Endothelial cell of hepatic sinusoid (primary cell): ENCODE measurements around the gene GGA2.
"Not testable (repeated sequence)": the region's sequence is repeated elsewhere in the genome, so short reads cannot be mapped to it uniquely, and the experiment has no call there.

Experiments used
- in situ Hi-C: cut with HindIII; loops from 2 replicates; pipeline ENCODE4 v1.10.0; 2017; ENCODE audit warnings: low sequenced_read_pairs

Gene GGA2, protein sequence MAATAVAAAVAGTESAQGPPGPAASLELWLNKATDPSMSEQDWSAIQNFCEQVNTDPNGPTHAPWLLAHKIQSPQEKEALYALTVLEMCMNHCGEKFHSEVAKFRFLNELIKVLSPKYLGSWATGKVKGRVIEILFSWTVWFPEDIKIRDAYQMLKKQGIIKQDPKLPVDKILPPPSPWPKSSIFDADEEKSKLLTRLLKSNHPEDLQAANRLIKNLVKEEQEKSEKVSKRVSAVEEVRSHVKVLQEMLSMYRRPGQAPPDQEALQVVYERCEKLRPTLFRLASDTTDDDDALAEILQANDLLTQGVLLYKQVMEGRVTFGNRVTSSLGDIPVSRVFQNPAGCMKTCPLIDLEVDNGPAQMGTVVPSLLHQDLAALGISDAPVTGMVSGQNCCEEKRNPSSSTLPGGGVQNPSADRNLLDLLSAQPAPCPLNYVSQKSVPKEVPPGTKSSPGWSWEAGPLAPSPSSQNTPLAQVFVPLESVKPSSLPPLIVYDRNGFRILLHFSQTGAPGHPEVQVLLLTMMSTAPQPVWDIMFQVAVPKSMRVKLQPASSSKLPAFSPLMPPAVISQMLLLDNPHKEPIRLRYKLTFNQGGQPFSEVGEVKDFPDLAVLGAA

DNA sequence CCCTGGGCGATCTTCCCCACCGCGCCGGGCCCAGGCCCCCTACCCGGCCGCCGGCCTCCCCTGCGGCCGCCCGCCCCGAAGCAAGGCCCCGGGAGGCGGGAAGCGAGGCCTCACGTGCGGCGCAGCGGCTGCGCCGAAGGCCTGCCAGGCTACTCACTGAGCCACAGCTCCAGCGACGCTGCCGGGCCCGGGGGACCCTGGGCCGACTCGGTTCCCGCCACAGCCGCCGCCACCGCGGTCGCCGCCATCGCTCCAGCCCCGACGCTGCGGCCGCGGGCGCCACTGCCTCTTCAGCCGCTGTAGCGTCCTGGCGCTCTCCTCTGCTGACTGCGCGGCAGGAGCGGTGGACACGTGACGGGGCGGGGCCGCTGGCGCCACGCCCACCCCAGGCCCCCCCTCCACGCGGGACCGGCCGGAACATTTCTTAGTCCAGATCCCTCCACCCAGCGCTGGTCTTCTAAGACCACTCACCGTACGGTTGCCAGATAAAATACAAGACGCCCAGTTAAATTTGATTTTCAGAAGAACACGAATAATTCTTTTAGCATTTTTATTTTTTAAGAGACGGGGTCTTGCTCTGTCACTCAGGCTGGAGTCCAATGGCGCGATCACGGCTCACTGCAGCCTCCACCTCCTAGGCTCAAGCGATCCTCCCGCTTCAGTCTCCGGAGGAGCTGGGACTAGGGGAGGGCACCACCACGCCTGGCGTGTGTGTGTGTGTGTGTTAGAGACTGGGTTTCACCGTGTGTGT, at the start of gene GGA2:
Gene GGA2 (minus strand): TSS at position 331 of the 751 bp plus-strand sequence. CDS start 83 bp downstream, at position 248.
- in situ Hi-C loops, result no loop called here

DNA sequence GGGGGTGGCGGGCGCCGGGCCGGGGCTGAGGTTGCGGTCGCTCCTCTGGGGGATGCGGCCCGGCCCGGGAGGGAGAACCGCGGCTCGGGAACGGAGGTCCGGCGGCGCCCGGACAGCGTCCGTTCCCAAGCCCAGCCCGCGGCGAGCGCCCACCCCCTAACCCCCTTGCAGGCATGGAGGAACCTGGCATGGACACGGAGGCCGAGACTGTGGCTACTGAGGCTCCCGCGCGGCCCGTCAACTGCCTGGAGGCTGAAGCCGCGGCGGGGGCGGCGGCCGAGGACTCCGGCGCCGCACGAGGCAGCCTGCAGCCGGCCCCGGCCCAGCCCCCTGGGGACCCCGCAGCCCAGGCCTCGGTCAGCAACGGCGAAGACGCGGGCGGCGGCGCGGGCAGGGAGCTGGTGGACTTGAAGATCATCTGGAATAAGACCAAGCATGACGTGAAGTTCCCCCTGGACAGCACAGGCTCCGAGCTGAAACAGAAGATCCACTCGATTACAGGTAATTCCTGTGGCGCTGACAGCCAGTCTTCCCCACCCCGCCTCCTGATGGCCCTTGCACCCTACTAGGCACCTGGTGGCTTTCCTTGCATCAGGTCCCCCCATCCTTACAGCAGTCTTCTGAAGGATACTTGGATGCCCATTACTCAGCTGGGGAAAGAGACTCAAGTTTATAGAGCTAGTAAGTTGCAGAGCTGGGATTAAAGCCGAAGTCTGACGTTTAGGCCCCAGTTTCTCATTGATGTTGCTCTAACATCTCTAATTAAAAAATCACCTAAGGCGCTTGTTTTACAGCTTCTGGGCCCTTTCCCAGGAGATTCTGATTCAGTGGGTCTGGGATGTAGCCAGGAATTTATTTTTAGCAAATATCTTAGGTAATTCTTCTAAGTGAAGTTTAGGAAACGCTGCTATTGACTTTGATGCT, 47.7 kb upstream of the GGA2 start:
- in situ Hi-C loops, result no loop called here

DNA sequence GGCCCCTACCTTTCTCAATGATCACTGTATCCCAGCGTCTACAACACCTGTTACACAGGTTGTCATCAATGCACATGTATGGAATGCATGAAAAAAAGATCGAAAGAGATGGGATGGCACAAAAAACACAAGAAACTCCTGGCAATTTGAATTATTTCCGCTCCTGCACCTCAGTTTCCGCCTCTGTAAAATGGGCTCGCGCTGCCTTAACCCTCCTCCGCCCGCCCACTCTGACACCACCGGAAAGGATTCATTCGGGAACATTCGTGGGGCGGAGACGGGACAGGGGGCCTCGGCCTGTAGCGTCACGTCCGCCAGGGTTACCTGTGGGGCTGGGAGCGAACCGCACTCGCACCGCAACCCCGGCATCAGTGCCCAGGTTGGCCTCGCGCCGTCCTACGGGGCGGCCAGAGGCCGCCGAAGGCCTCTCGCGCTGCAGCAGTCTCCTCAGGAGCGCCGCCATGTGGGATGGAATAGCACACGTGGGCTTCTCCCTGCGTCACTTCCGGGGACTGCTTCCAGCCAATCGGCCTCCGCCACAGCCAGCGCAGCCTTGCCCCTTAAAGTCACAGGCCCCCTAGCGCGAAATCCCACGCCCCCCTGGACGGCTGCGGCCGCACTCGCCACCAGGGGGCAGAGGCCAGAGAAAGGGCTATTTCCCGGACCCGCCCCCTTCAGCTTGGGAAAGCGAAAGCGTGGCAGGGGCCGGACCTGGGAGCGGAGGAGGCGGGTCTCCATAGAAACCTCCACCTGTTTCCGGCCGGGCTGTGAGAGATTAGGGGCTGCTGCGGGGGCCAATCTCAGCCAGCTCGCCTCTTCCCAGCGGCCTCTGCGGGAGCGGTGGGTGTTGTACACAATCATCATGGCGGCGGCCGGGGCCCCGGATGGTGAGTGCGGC, 46.8 kb upstream of the GGA2 start, which contains the start of the genes EARS2 and UBFD1:
Gene EARS2 (minus strand): TSS at position 470 of the 898 bp plus-strand sequence. CDS start 7 bp downstream, at position 463.
Gene UBFD1 (plus strand): TSS at position 847 of the 898 bp plus-strand sequence. CDS start 16 bp downstream, at position 863.
- in situ Hi-C loops, result no loop called here

DNA sequence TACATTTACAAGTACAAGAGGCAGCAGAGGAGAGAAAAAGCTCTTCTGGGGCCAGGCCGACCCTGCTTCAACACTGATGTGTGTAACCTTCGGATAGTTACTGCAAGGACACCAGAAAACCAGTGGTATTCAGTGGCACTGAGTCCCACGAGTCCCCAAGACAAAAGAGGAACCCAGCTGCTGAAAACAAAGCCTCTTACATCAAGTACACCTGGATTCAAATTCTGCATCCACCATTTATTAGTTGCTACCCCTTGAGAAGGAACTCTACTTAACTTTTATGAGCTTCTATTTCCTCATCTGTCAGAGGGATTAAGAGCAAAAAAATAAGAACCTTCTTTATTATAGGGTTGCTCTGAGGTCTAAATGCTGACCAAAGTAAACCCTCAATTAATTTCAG, 44.2 kb upstream of the GGA2 start:
- in situ Hi-C loops, result no loop called here

DNA sequence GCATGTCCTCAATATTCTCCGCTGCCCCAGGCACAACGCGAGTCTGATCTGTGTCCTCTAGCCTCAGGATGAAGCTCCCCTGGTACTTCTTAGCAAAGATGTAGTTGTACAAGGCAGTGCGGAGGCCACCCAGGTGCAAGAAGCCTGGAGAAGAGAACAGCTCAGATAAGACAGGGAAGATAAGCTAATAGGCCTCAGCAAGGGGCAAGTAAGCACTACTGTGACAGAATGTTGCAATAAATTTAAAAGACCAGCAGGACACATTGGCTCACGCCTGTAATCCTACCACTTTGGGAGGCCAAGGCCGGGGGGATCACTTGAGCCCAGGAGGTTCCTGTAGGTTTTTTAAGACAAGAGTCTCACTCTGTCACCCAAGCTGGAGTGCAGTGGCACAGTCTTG, 41.9 kb upstream of the GGA2 start:
- in situ Hi-C loops, result no loop called here

DNA sequence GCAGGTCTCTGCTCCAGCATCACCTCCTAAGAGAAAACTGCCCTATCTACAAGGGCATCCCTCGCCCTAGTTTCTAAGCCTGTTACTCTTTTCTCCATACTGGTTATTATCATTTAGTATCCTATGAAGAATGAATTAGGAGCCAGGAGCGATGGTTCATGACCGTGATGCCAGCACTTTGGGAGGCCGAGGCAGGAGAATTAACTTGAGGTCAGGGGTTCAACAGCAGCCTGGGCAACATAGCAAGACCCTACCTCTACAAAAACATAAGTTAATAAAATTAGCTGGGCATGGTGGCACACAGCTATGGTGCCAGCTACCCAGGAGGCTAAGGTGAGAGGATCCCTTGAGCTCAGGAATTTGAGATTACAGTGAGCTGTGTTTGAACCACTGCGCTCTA, 39.6 kb upstream of the GGA2 start:
- in situ Hi-C loops, result no loop called here

DNA sequence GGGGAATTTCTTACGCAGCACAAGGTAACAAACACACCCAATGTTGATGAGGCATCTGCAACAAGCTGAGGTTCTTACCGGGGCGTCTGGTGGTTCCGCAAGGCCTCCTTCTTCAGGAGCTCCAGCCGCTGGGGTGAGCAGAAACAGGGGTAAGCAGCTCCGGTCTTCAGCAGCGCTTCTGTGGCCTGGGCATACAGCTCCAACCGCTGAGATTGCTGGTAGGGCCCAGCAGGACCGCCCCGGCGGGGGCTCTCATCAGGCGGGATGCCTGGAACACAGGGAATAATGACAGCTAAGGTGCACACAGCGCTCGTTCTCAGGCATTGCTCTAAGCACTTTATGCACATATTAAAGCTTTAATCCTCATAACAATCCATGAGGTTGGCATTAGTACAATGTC, 34.1 kb upstream of the GGA2 start:
- in situ Hi-C loops, result no loop called here

DNA sequence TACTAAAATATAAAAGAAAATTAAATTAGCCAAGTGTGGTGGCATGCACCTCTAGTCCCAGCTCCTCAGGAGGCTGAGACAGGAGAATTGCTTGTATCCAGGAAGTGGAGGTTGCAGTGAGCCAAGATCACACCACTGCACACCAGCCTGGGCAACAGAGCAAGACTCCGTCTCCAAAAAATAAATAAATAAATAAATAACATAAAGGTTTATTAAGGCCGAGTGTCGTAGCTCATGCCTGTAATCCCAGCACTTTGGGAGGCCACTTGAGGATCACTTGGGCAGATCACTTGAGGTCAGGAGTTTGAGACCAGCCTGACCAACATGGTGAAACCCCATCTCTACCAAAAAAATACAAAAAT, 30.5 kb upstream of the GGA2 start:
- in situ Hi-C loops, result not testable (repeated sequence)

DNA sequence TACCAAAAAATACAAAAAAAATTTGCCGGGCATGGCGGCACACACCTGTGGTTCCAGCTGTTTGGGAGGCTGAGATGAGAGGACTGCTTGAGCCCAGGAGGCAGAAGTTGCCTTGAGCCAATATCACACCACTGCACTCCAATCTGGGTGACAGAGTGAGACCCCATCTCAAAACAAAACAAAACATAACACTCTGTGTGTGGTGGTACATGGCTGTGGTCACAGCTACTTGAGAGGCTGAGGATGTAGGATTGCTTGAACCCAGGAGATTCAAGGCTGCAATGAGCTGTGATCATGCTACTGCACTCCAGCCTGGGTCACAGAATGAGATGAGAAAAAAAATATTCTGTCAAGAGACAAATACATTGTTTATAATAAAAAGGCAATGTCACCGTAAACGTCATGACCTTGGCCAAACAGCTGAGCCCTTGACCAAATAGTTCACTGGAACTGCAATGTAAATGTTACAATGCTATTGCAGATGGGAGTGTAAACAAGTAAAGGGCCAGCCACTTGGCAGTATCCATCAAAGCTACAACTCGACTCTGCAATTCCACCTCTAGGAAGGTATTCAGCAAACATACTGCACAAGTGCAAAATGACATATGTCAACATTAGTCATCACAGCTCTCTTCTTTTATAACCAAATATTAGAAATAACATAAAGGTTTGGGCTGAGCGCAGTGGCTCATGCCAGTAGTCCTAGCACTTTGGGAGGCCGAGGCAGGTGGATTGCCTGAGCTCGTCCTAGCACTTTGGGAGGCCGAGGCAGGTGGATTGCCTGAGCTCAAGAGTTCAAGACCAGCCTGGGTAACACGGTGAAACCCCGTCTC, 29.9 kb upstream of the GGA2 start:
- in situ Hi-C loops, result no loop called here

DNA sequence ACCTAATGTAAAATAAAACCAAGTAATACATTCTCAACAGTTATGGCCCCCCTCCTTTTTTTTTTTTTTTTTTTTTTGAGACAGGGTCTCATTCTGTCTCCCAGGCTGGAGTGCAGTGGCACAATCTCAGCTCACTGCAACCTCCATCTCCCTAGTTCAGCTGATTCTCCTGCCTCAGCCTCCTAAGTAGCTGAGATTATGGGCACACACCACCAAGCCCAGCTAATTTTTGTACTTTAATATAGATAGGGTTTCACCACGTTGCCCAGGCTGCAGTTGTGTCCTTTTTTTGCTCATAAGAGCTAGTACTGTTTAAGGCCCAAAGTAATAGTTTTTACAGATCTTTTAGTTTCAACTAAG, 28.6 kb upstream of the GGA2 start:
- in situ Hi-C loops, result no loop called here

DNA sequence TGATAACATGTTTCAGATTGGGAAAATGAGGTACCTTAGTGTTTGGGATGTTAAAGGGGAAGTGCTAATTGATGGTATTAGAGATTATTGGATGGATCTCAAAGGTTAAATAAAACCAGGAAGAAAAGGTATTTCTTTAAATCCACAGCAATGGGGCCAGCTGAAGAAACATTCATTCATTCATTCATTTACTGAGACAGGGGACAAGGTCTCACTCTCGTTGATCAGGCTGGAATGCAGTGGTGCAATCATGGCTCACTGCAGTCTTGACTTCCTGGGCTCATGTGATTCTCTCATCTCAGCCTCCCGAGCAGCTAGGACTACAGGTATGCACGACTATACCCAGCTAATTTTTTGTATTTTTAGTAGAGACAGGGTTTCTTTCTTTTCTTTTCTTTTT, 27.1 kb upstream of the GGA2 start:
- in situ Hi-C loops, result no loop called here

DNA sequence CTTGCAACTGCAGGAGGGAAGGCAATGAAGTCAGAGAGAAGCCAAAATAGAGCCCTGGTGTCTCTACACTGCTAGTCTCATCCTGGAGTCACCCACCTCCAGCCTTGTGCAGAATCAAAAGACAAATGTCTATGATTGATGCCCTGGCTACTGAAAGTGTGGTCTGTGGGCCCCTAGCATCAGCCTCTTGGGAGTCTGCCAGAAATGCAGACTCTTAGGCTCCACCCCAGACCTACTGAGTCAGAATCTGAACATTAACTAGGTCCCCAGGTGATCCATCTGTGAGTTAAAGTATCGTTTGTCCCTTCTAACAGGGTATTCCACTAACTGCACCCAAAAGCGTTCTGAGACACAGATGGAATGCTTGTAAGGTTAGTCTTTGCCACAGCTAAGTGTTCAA, 25.6 kb upstream of the GGA2 start:
- in situ Hi-C loops, result no loop called here

DNA sequence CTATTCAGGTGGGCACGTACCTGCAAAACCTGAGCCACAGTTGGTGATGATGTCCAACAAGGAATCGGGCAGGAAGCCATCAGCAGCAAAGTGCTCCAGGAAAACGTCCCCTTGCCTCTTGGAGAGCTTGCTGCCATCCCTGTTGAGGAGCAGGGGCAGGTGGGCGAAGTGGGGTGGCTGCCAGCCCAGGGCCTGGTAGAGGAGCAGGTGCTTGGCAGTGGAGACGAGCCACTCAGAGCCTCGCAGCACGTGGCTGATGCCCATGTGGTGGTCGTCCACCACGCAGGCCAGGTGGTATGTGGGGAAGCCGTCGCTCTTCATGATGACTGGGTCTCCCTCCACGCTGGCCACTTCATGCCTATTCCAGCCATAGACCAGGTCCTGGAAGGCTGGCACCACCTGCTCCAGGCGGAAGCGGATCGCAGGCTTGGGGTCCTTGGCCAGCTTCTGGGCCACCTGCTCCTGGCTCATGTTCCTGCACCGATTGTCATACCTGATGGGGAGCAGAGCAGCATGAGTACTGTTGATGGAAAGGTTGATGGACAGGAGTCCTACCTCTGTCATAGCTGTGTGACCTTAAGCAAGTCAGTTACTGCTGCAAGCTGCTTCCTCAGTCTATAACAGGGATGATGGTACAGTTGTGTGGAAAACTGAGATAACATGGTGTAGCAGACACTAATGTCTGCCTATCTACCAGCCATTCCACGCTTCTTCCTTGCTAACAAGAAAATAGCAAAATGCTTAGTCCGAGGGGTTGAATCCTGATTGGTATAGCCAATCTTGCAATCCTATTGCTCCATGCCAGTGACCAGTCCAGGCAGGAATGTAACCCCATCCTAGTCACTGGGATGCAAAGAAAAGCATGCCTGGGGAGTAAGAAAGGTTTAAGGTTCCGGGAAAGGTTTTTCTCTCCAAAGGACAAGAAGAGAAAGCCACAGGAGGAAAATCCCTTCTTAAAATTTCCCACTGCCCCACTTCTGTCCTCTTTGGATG, 24.9 kb upstream of the GGA2 start:
- in situ Hi-C loops, result no loop called here

DNA sequence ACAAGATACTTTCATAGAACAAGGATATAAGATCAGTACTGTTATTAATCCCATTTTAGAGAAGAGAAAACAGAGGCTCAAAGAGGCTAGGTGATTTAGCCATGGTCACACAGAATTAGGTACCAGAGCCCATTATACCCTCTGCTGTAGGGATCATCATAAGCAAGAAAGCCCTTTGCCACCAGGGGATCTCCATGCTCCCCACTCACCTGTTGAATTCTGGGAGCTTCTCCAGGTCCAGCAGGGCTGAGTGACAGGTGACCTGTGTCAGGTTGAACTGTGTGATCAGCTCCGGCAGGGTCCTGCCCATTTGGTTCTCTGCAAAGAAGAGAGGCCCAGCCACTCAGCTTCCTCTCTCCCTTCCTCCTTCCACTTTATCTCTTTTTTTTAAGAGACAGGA, 22.2 kb upstream of the GGA2 start:
- in situ Hi-C loops, result no loop called here

DNA sequence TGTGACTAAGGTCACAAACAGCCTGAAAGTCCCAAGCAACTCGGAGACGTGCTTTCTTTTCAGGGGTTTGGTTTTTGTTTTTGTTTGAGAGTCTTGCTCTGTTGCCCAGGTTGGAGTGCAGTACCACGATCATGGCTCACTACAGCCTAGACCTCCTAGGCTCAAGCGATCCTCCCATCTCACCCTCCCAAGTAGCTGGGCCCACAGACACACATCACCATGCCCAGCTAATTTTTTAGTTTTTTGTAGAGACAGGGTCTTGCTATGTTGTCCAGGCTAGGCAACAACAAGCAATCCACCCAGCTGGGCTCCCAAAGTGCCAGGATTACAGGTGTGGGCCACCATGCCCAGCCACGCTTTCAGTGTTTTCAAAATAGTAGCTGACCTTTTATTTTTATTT, 19.8 kb upstream of the GGA2 start:
- in situ Hi-C loops, result no loop called here

DNA sequence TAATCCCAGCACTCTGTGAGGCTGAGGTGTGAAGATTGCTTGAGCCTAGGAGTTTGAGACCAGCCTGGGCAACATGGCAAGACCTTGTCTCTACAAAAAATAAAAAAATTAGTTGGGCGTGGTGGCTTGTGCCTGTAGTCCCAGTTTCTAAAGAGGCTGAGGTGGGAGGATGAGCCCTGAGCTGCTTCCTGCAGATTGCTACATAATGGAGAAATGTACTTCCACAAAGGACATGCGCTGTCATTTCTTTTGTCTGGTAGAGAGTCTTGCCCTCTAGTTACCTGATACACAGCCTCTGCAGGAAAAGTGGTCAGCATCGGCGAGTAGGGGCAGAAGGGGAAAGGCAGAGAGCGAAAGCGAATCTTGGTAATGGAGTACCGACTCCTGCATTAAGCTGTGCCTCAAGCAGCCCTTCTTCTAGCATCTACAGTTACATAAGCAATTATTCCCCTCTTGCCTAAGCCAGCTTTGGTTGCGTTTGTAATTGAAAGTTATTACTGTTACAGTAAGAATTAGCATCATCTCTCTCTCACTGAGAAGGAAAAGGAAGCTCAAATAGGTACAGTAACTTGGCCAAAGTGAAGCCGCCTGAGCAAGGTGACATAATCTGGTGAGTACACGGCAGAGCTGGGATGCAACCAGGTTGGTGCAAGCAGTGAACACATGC, 18.5 kb upstream of the GGA2 start:
- in situ Hi-C loops, result no loop called here
